OCI-LY7 (cell line): ENCODE measurements around the gene FKBP15. TPM values are rescaled to one million over a fixed set of nuclear protein-coding genes. Genes with fewer than 3 reads are reported as not detected.

Experiments used
- BruUV-seq: library from RNA; stranded (reverse); fragments of 400-500 nt; replicated peaks from 2 replicates; lab custom pipeline; 2021; lab: Mats Ljungman, UMichigan
- CTCF ChIA-PET: fragments of 300-600 bp; sonication (Branson Sonifier 250); formaldehyde crosslinking; loops from one replicate; lab custom pipeline; 2022; ENCODE audit warnings: antibody characterized with exemption; ENCODE audit not compliant: unreplicated experiment; lab: Charles Lee
- POLR2A ChIA-PET: fragments of 300-600 bp; sonication (Branson Sonifier 250); formaldehyde crosslinking; loops from one replicate; lab custom pipeline; 2022; ENCODE audit warnings: antibody characterized with exemption; lab: Charles Lee
- DNase-seq: peaks from one replicate; pipeline ENCODE4 v3.0.0-alpha.2; 2015; ENCODE audit warnings: low spot score
- H2AFZ ChIP-seq: fragments of 200-600 bp; sonication (generic), shearing (Covaris generic); 2 replicates; pipeline ENCODE4 v1.6.1; 2014; ENCODE audit warnings: mild to moderate bottlenecking, antibody characterized with exemption, low read length, moderate library complexity
- H3K27ac ChIP-seq: fragments of 200-600 bp; sonication (generic); 2 replicates; pipeline ENCODE4 v1.5.1; 2014; ENCODE audit warnings: mixed run types, low read depth, mild to moderate bottlenecking, moderate library complexity, low read length, inconsistent platforms; ENCODE audit not compliant: poor library complexity, severe bottlenecking
- H3K36me3 ChIP-seq: fragments of 200-600 bp; sonication (generic); 2 replicates; pipeline ENCODE4 v1.6.1; 2014; ENCODE audit warnings: mild to moderate bottlenecking, antibody characterized with exemption, low read length, moderate library complexity, mixed read lengths; ENCODE audit not compliant: insufficient read depth
- H3K4me1 ChIP-seq: fragments of 200-600 bp; sonication (generic); 2 replicates; pipeline ENCODE4 v1.5.1; 2014; ENCODE audit warnings: mild to moderate bottlenecking, low read length; ENCODE audit not compliant: insufficient read depth, poor library complexity, severe bottlenecking
- H3K4me2 ChIP-seq: fragments of 200-600 bp; sonication (generic); 2 replicates; pipeline ENCODE4 v1.6.1; 2014; ENCODE audit warnings: mild to moderate bottlenecking, low read length
- H3K4me3 ChIP-seq: fragments of 200-600 bp; sonication (generic); 2 replicates; pipeline ENCODE4 v1.5.1; 2014; ENCODE audit warnings: mild to moderate bottlenecking, low read depth, low read length; ENCODE audit not compliant: poor library complexity, severe bottlenecking
- H3K79me2 ChIP-seq: fragments of 200-600 bp; sonication (generic); 2 replicates; pipeline ENCODE4 v1.6.1; 2016; ENCODE audit warnings: low read depth, mild to moderate bottlenecking, low read length, moderate library complexity, mixed read lengths; ENCODE audit not compliant: insufficient read depth
- H3K9me2 ChIP-seq: fragments of 200-600 bp; sonication (generic); 2 replicates; pipeline ENCODE4 v1.6.1; 2016; ENCODE audit warnings: mild to moderate bottlenecking, low read length, mixed read lengths; ENCODE audit not compliant: insufficient read depth
- H3K9me3 ChIP-seq: fragments of 200-600 bp; sonication (generic); 2 replicates; pipeline ENCODE4 v1.6.1; 2014; ENCODE audit warnings: mild to moderate bottlenecking, mixed run types, low read length, mixed read lengths
- H4K20me1 ChIP-seq: fragments of 200-600 bp; sonication (generic); 2 replicates; pipeline ENCODE4 v1.6.1; 2014; ENCODE audit warnings: mild to moderate bottlenecking, antibody characterized with exemption, low read length, moderate library complexity, mixed read lengths; ENCODE audit not compliant: insufficient read depth
- EZH2phosphoT487 ChIP-seq: fragments of 200-600 bp; sonication (generic); IDR thresholded peaks from 2 replicates; pipeline ENCODE4 v1.6.1; 2018; ENCODE audit warnings: low read depth, borderline replicate concordance, mild to moderate bottlenecking, mixed run types, antibody characterized with exemption, low read length, moderate library complexity, mixed read lengths
- intact Hi-C: fragments of 100-400 bp; cut with micrococcal nuclease; formaldehyde crosslinking; loops from one replicate; pipeline ENCODE4 v1.10.0; 2022; ENCODE audit not compliant: unreplicated experiment
- total RNA-seq, 2 experiments: library from RNA; depleted of rRNA in 1 of 2; stranded (reverse); fragments of >200 nt in 1 of 2; shearing (Covaris generic) in 1 of 2; gene quantifications; 2 replicates each; pipeline ENCODE4 v1.2.3, GENCODE V29; 2014 to 2022
- TF ChIP-seq, protein P1 (sequence below): fragments of 200-600 bp; sonication (generic); conservative IDR thresholded peaks from 2 replicates; pipeline ENCODE4 v1.5.1; 2014; ENCODE audit warnings: mild to moderate bottlenecking, antibody characterized with exemption, low read length, moderate library complexity, mixed read lengths

The FKBP15 gene
- total RNA-seq, 2 experiments from 2014 or later, result 39.9 to 58.0 TPM

GRCh38 chr9:113184539-113184938 is 36.5 kb downstream of the FKBP15 start:
- no peak for DNase-seq
- H3K4me2 ChIP-seq, result no peak overlapping the region
- ChIA-PET POLR2A (no interaction called here), CTCF (no interaction called here)
- intact Hi-C loops, result no loop called here
- H3K27ac ChIP-seq, result no peak overlapping the region
- H2AFZ ChIP-seq, result no peak overlapping the region
- no peaks in the 10 kb centered on the region for H3K4me1 ChIP-seq
- no peak overlapping the region for H3K4me3 ChIP-seq
- H4K20me1 ChIP-seq, result no peaks in the 10 kb centered on the region; the same call in 1 of the 2 replicates
- TF ChIP-seq EZH2phosphoT487, result no peak
- TF ChIP-seq, protein P1, sequence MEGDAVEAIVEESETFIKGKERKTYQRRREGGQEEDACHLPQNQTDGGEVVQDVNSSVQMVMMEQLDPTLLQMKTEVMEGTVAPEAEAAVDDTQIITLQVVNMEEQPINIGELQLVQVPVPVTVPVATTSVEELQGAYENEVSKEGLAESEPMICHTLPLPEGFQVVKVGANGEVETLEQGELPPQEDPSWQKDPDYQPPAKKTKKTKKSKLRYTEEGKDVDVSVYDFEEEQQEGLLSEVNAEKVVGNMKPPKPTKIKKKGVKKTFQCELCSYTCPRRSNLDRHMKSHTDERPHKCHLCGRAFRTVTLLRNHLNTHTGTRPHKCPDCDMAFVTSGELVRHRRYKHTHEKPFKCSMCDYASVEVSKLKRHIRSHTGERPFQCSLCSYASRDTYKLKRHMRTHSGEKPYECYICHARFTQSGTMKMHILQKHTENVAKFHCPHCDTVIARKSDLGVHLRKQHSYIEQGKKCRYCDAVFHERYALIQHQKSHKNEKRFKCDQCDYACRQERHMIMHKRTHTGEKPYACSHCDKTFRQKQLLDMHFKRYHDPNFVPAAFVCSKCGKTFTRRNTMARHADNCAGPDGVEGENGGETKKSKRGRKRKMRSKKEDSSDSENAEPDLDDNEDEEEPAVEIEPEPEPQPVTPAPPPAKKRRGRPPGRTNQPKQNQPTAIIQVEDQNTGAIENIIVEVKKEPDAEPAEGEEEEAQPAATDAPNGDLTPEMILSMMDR, result no peak
- BruUV-seq, result no TSS peak
- no peaks in the 10 kb centered on the region for H3K79me2 ChIP-seq
- H3K9me3 ChIP-seq, result no peaks in the 10 kb centered on the region
- no peaks in the 10 kb centered on the region for H3K9me2 ChIP-seq
- H3K36me3 ChIP-seq, result peaks cover 95% of the 10 kb centered on the region

GRCh38 chr9:113183956-113184488 is 37.1 kb downstream of the FKBP15 start:
- Histone ChIP-seq H3K9me3 (no peaks in the 10 kb centered on the region), H3K4me3 (no peak overlapping the region), H4K20me1 (no peaks in the 10 kb centered on the region; the same call in 1 of the 2 replicates), H2AFZ (no peak overlapping the region), H3K9me2 (no peaks in the 10 kb centered on the region), H3K79me2 (no peaks in the 10 kb centered on the region), H3K36me3 (peaks cover 96% of the 10 kb centered on the region), H3K27ac (no peak overlapping the region), H3K4me2 (no peak overlapping the region), H3K4me1 (no peaks in the 10 kb centered on the region)
- intact Hi-C loops, result no loop called here
- BruUV-seq, result no TSS peak
- CTCF ChIA-PET, result no interaction called here
- POLR2A ChIA-PET, result no interaction called here
- TF ChIP-seq EZH2phosphoT487, result no peak
- TF ChIP-seq, protein P1, result no peak
- no peak for DNase-seq

DNA sequence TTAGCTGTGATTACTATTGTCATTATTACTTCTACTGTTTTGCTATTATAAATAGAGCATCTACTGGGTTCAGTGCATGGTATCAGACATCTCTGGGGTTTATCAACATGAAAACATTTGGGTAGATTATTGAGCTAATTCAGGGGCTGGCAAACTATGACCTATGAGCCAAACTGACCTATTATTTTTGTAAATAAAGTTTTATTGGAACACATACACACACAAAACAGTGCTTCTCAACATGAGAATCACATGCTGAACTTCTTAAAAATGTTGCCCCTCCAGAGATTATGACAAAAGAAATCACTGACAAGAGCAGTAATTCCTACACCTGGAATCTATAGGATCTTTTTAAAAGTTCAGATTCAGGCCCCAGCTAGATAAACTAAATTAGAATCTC is 39.9 kb downstream of the FKBP15 start:
- Histone ChIP-seq H3K27ac (no peak overlapping the region), H3K4me2 (no peak overlapping the region), H3K4me1 (no peaks in the 10 kb centered on the region), H3K9me3 (no peaks in the 10 kb centered on the region), H3K4me3 (no peak overlapping the region), H2AFZ (no peak overlapping the region), H4K20me1 (no peaks in the 10 kb centered on the region), H3K9me2 (no peaks in the 10 kb centered on the region), H3K79me2 (no peaks in the 10 kb centered on the region), H3K36me3 (peaks cover 96% of the 10 kb centered on the region)
- TF ChIP-seq, protein P1, result no peak
- no peak for TF ChIP-seq EZH2phosphoT487
- intact Hi-C loops, result no loop called here
- POLR2A ChIA-PET, result interaction anchor here (0.5 to 2.3 kb wide), 2 partner anchors 10 to 185 kb away, joined by 3 to 9 read pairs; no protein-coding TSS in a partner anchor
- DNase-seq, result no peak
- no TSS peak for BruUV-seq
- CTCF ChIA-PET, result no interaction called here
